Measurements from ENCODE around the gene USP9X.
A peak's percentile ranks its signal among the peaks of the same experiment; 100 is the strongest.

USP9X gene

GRCh38 chrX:41110801-41111625 lies 25.8 kb downstream of the USP9X start (continued):
- TF ChIP-seq ZNF548 (tag by site-specific recombination; IDR thresholded peaks at IDR 0.05) = no peak
- TF ChIP-seq ZNF488 (tag by site-specific recombination; IDR thresholded peaks at IDR 0.05) = no peak
- no peak for TF ChIP-seq ZBTB10 (tag by site-specific recombination; IDR thresholded peaks at IDR 0.05)
- no peak for TF ChIP-seq ZNF776 (tag by site-specific recombination; IDR thresholded peaks at IDR 0.05; ENCODE audit: borderline replicate concordance)
- TF ChIP-seq ZBTB49 (tag by site-specific recombination; IDR thresholded peaks at IDR 0.05; ENCODE audit: low read depth) = no peak
- TF ChIP-seq ZNF530 (tag by site-specific recombination; IDR thresholded peaks at IDR 0.05; ENCODE audit: low read depth) = no peak
- TF ChIP-seq SP7 (tag by site-specific recombination; IDR thresholded peaks at IDR 0.05) = peak; percentile 62
- TF ChIP-seq ZNF133 (tag by site-specific recombination; IDR thresholded peaks at IDR 0.05) = no peak
- TF ChIP-seq KLF9 (tag by site-specific recombination; IDR thresholded peaks at IDR 0.05; ENCODE audit: low read depth) = no peak
- TF ChIP-seq YY2 (tag by site-specific recombination; IDR thresholded peaks at IDR 0.05) = no peak
- TF ChIP-seq ZNF580 (tag by site-specific recombination; IDR thresholded peaks at IDR 0.05) = no peak
- 0 out of 2 replicates have a peak, but pooled peaks have one; percentile 35 for TF ChIP-seq ZEB2 (tag by site-specific recombination; IDR thresholded peaks at IDR 0.05)
- TF ChIP-seq ZNF645 (tag by site-specific recombination; IDR thresholded peaks at IDR 0.05) = no peak
- peak; percentile 84 for TF ChIP-seq SCRT1 (tag by site-specific recombination; IDR thresholded peaks at IDR 0.05; ENCODE audit: borderline replicate concordance)
- TF ChIP-seq ZNF394 (tag by site-specific recombination; IDR thresholded peaks at IDR 0.05; ENCODE audit: borderline replicate concordance) = no peak
- TF ChIP-seq ZNF701 (tag by site-specific recombination; IDR thresholded peaks at IDR 0.05) = no peak
- no peak for TF ChIP-seq ZNF362 (tag by site-specific recombination; IDR thresholded peaks at IDR 0.05)
- TF ChIP-seq HOXC10 (CRISPR knock-in tag; IDR thresholded peaks at IDR 0.05) = no peak
- TF ChIP-seq ZNF121 (tag by site-specific recombination; IDR thresholded peaks at IDR 0.05) = no peak
- TF ChIP-seq ZNF561 (tag by site-specific recombination; IDR thresholded peaks at IDR 0.05; ENCODE audit: borderline replicate concordance) = 0 out of 2 replicates have a peak, but pooled peaks have one; percentile 32
- peak; percentile 80 for TF ChIP-seq WT1 (tag by site-specific recombination; IDR thresholded peaks at IDR 0.05)
- TF ChIP-seq PRDM1 (tag by site-specific recombination; IDR thresholded peaks at IDR 0.05) = peak; percentile 27; the same call in 1 of the 2 replicates
- no peak for TF ChIP-seq ZNF747 (tag by site-specific recombination; IDR thresholded peaks at IDR 0.05)
- no peak for TF ChIP-seq ZBTB7A (tag by site-specific recombination; IDR thresholded peaks at IDR 0.05; ENCODE audit: low read depth)
- TF ChIP-seq ELK4 (IDR thresholded peaks at IDR 0.05; ENCODE audit: borderline replicate concordance, low read depth, low read length) = no peak
- peak; percentile 42 for TF ChIP-seq KLF1 (tag by site-specific recombination; IDR thresholded peaks at IDR 0.05)
- no peak for TF ChIP-seq ZNF623 (tag by site-specific recombination; IDR thresholded peaks at IDR 0.05)
- TF ChIP-seq ZNF175 (tag by site-specific recombination; IDR thresholded peaks at IDR 0.05) = no peak
- TF ChIP-seq ZSCAN18 (tag by site-specific recombination; IDR thresholded peaks at IDR 0.05) = no peak
